Heart right ventricle (tissue), 16 donors: Measurements from ENCODE around the gene SLC17A5. TPM values are rescaled to one million over a fixed set of nuclear protein-coding genes. Genes with fewer than 3 reads are reported as not detected.

ENCODE experiments used
- ATAC-seq, 8 donors: fragments of 200-7000 bp; cut with Tn5 transposase; one replicate each; pipeline ENCODE4 v1.9.1; 2020; ENCODE audit warnings: mild to moderate bottlenecking in 8 of 8, moderate library complexity in 8 of 8, moderate number of reproducible peaks in 1 of 8
- DNase-seq, 2 donors: peaks; one replicate each; pipeline ENCODE4 v3.0.0-alpha.2; 2020
- H3K27ac ChIP-seq, 10 donors: fragments of 200-600 bp; sonication (generic) in 2 of 10; one replicate each; pipeline versions ENCODE4 v1.5.0 to v1.8.0; 2020 to 2022; ENCODE audit warnings: mild to moderate bottlenecking in 3 of 10
- H3K27me3 ChIP-seq, 7 donors: fragments of 200-600 bp; one replicate each; pipeline ENCODE4 v1.8.0; 2021 to 2022; ENCODE audit warnings: mild to moderate bottlenecking in 2 of 7
- H3K36me3 ChIP-seq, 9 donors: fragments of 200-600 bp; sonication (generic) in 1 of 9; one replicate each; pipeline versions ENCODE4 v1.5.0 to v1.8.0; 2020 to 2022; ENCODE audit warnings: mild to moderate bottlenecking in 2 of 9
- H3K4me1 ChIP-seq, 9 donors: fragments of 200-600 bp; sonication (generic) in 1 of 9; one replicate each; pipeline versions ENCODE4 v1.5.0 to v1.8.0; 2020 to 2022; ENCODE audit warnings: mild to moderate bottlenecking in 4 of 9
- H3K4me3 ChIP-seq, 10 donors: fragments of 200-600 bp; sonication (generic) in 2 of 10; one replicate each; pipeline versions ENCODE4 v1.5.0 to v1.8.0; 2020 to 2022; ENCODE audit warnings: mild to moderate bottlenecking in 7 of 10, moderate library complexity in 2 of 10
- H3K9me3 ChIP-seq, 11 donors: fragments of 200-600 bp in 10 of 11; sonication (generic) in 2 of 11; one replicate each; pipeline versions ENCODE4 v1.5.0 to v1.8.0; 2013 to 2022; ENCODE audit warnings: mild to moderate bottlenecking in 2 of 11, control low read depth in 1 of 11, moderate library complexity in 1 of 11
- WGBS, 2 donors: extraction: QIAGEN DNeasy Blood & Tissue Kit; methylation state at CpG; one replicate each; pipeline ENCODE4 v1.1.7; 2013; ENCODE audit warnings: inconsistent platforms in 1 of 2; 5-methylcytosine and 5-hydroxymethylcytosine counted together
- intact Hi-C, 10 donors: fragments of 100-400 bp; cut with DNase I; formaldehyde crosslinking; loops; one replicate each; pipeline versions ENCODE4 v1.11.1 to v1.14.2; 2022
- long read RNA-seq, 3 donors: library from polyadenylated mRNA; unstranded; transcript quantifications; one replicate each; pipeline ENCODE4 v2.0.0, GENCODE V29; 2020 to 2021
- polyA plus RNA-seq, 2 donors: library from polyadenylated mRNA; stranded (reverse); fragments of 200-250 nt; gene quantifications; one replicate each; pipeline ENCODE4 v1.2.3, GENCODE V29; 2013
- total RNA-seq, 10 donors: library from RNA; stranded (reverse); fragmentation: NEBNext Ultra II Directional in 3 of 10; extraction: Animal tissue kit (Norgen Biotek cat#: 25700) in 3 of 10; gene quantifications; one replicate each; pipeline versions ENCODE4 v1.2.1 to v1.2.4, GENCODE V29; 2021 to 2023
- TF ChIP-seq, protein P1 (sequence below), 9 donors: fragments of 200-600 bp; sonication (generic) in 2 of 9; IDR thresholded peaks; one replicate each; pipeline versions ENCODE4 v1.5.0 to v1.8.0; 2021 to 2022; ENCODE audit warnings: antibody characterized with exemption in 9 of 9, mild to moderate bottlenecking in 5 of 9, moderate library complexity in 1 of 9
- donor health status: Arrhythmogenic right ventricular cardiomyopathy.
- donor health status: ischemic (EF 13 %, LVEDD 7.1; RV severe dilation, severe dysfunction).
- donor health status: healthy with polysubstance abuse.
- donor health status: DM: no; HTN: yes; CAD: no.
- donor health status: DM: no; HTN: no; CAD: no.
- donor health status: ischemic (EF 25% LVEDD 6.9; RV normal size, moderate dysfunction).
- donor health status: ischemic (EF 25% LVEDD 5.7; RV mildly dilated, moderate dysfunction).
- donor health status: healthy.
- donor health status: DM: yes; HTN: yes; CAD: no.
- donor health status: Ischemic cardiomyopathy.
- donor health status: ischemic (EF 35%, LVEDD 5.7; RV mildly dilated, moderate dysfunction).
- donor health status: nonischemic (EF 11% LVEDD 7.7; RV severe dilation, severe dysfunction).
- donor health status: DM: yes; HTN: yes; CAD: no.
- donor health status: PGD.
- donor health status: ischemic (EF 29% LVEDD 5.4; RV normal size, mild dysfunction).
- donor health status: nonischemic (EF 23%, LVEDD 6.1; RV moderate dilation, normal function).

SLC17A5 gene, protein sequence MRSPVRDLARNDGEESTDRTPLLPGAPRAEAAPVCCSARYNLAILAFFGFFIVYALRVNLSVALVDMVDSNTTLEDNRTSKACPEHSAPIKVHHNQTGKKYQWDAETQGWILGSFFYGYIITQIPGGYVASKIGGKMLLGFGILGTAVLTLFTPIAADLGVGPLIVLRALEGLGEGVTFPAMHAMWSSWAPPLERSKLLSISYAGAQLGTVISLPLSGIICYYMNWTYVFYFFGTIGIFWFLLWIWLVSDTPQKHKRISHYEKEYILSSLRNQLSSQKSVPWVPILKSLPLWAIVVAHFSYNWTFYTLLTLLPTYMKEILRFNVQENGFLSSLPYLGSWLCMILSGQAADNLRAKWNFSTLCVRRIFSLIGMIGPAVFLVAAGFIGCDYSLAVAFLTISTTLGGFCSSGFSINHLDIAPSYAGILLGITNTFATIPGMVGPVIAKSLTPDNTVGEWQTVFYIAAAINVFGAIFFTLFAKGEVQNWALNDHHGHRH
- 1 to 10 TPM; 4.2 to 7.6 (median 4.7) TPM for total RNA-seq
- 1 to 10 TPM; 1.9 to 6.4 TPM for polyA plus RNA-seq
- long read RNA-seq, donor 1, partial matches to known transcripts: 0 of 4 reads
- long read RNA-seq, donor 1, other reads (novel, unspliced or antisense): 2 of 4 reads
- long read RNA-seq, donor 2, transcript SLC17A5-201 (11 exons, 3,455 nt): major isoform, 5 of 10 reads
- long read RNA-seq, donor 2, partial matches to known transcripts: 0 of 10 reads
- long read RNA-seq, donor 2, other reads (novel, unspliced or antisense): 5 of 10 reads
- long read RNA-seq, donor 3, transcript SLC17A5-201 (11 exons, 3,455 nt): major isoform, 7 of 17 reads
- long read RNA-seq, donor 3, partial matches to known transcripts: 3 of 17 reads
- long read RNA-seq, donor 3, other reads (novel, unspliced or antisense): 7 of 17 reads

DNA sequence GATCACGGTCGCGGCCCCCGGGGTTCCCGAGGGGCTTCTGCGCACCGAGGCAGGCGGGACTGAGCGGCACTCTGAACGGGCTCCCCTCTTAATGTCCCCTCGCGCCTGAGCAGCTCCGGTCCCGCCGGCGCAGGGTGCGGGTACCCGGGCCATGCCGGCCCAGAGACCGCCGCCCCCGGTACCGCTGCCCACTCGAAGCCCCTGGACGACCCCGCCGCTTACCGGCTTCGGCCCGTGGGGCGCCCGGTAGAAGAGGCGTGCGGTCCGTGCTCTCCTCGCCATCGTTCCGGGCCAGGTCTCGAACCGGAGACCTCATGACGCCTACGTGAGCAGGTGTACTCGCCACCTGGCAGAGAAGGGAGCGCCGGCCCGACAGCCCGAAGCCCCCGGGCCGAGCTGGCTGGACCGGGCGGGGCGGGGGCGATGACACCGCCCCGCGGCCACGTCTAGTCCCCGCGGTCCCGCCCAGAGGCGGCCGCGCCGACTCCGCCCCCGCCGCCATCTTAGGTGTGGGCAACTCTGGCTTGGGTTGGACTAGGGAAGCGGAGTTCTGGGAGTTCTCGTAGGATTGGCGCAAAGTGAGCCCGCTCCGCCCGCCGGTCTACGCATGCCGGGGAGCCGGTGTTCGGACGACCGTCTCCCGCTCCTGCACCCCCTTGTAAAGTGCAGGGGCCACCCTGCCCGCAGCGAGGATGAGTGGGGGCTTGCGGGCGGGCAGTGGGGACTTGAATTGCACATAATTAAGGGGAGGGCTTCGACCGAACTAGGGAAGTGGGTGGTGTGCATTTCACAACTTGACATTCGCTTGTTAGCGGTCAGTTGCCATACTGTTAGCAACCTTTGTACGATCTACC lies at the start of gene SLC17A5:
TSS of gene SLC17A5 (minus strand) at position 422 of the 854 bp plus-strand sequence. CDS start at position 316, 106 bp downstream.
- intact Hi-C loops: no loop called here
- TF ChIP-seq, protein P1, sequence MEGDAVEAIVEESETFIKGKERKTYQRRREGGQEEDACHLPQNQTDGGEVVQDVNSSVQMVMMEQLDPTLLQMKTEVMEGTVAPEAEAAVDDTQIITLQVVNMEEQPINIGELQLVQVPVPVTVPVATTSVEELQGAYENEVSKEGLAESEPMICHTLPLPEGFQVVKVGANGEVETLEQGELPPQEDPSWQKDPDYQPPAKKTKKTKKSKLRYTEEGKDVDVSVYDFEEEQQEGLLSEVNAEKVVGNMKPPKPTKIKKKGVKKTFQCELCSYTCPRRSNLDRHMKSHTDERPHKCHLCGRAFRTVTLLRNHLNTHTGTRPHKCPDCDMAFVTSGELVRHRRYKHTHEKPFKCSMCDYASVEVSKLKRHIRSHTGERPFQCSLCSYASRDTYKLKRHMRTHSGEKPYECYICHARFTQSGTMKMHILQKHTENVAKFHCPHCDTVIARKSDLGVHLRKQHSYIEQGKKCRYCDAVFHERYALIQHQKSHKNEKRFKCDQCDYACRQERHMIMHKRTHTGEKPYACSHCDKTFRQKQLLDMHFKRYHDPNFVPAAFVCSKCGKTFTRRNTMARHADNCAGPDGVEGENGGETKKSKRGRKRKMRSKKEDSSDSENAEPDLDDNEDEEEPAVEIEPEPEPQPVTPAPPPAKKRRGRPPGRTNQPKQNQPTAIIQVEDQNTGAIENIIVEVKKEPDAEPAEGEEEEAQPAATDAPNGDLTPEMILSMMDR (IDR thresholded peaks at IDR 0.05): no peak
- 0% methylated on average over 86 to 90 of the region's 90 CpGs for WGBS, 2 donors
- peak; percentile 98 to 99 (median 99) for ATAC-seq
- H3K27me3 ChIP-seq: no peaks in the 10 kb centered on the region
- no peaks in the 10 kb centered on the region for H3K9me3 ChIP-seq
- peak within 1 kb of the TSS; percentile 93 to 99 (median 97) for H3K27ac ChIP-seq
- H3K4me1 ChIP-seq: peaks cover 0 to 25% (median 15%) of the 10 kb centered on the region in 9 donors
- DNase-seq: peak; percentile 94 to 95
- peak within 1 kb of the TSS; percentile 82 to 100 (median 96) for H3K4me3 ChIP-seq
- H3K36me3 ChIP-seq: peaks cover 0 to 13% (median 0%) of the 10 kb centered on the region in 9 donors

DNA sequence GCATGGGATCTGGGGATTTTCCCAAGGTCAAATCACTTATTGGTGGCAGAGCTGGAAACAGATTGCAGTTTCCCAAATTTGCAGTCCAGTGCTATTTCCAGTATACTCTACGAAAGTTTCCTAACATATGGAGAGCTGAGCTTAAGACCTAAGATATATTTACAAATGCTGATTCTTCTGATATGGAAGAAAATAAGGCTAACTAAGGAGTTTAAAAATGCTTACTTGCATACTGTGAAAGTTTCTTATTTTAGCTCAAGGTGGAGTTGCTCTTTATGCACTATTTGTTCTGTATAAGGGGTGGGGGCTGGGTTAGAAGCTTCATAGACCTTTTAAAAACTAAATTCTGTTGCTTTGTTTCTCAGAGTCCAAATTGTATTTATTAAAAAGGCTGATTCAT lies 49.7 kb upstream of the SLC17A5 start:
- 53 to 67% methylated on average over 1 of the region's 1 CpG for WGBS, 2 donors
- intact Hi-C loops: no loop called here
- H3K4me1 ChIP-seq: peaks cover 0 to 33% (median 4%) of the 10 kb centered on the region in 9 donors
- no peak overlapping the region for H3K27ac ChIP-seq
- H3K9me3 ChIP-seq: no peaks in the 10 kb centered on the region
- TF ChIP-seq, protein P1 (IDR thresholded peaks at IDR 0.05): no peak
- ATAC-seq: no peak
- H3K4me3 ChIP-seq: no peak overlapping the region
- H3K36me3 ChIP-seq: no peaks in the 10 kb centered on the region
- DNase-seq: no peak
- H3K27me3 ChIP-seq: no peaks in the 10 kb centered on the region

DNA sequence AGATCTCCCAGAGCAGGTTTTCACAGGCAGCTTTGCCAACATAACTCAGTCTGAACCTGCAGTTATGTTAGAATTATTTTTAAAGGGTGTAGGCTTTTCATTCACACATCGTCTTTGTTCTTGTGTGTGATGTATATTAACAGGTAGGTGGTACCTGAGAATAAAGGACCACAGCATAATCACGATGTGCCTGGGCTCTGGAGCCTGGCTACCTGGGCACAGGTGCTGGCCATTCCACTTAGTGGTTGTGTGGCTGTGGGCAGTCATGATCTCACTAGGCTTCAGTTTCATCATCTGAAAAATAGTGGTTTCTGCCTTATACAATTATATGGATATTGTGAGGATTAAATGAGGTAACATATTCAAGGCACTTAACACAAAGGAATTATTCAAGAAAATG lies 48.7 kb upstream of the SLC17A5 start:
- intact Hi-C loops: no loop called here
- no peaks in the 10 kb centered on the region for H3K9me3 ChIP-seq
- H3K27ac ChIP-seq: no peak overlapping the region
- 92 to 98% methylated on average over 2 of the region's 2 CpGs for WGBS, 2 donors
- peaks cover 0 to 36% (median 6%) of the 10 kb centered on the region in 9 donors for H3K4me1 ChIP-seq
- TF ChIP-seq, protein P1 (IDR thresholded peaks at IDR 0.05): no peak
- ATAC-seq (no peak), DNase-seq (no peak)
- no peaks in the 10 kb centered on the region for H3K27me3 ChIP-seq
- no peaks in the 10 kb centered on the region for H3K36me3 ChIP-seq
- H3K4me3 ChIP-seq: no peak overlapping the region
